AG08395 (cell line): ENCODE results near the gene RGR.

Experiments used
- DNase-seq: peaks from one replicate; pipeline ENCODE4 v3.0.0; 2012; ENCODE audit warnings: mixed read lengths, low spot score

The RGR gene

DNA sequence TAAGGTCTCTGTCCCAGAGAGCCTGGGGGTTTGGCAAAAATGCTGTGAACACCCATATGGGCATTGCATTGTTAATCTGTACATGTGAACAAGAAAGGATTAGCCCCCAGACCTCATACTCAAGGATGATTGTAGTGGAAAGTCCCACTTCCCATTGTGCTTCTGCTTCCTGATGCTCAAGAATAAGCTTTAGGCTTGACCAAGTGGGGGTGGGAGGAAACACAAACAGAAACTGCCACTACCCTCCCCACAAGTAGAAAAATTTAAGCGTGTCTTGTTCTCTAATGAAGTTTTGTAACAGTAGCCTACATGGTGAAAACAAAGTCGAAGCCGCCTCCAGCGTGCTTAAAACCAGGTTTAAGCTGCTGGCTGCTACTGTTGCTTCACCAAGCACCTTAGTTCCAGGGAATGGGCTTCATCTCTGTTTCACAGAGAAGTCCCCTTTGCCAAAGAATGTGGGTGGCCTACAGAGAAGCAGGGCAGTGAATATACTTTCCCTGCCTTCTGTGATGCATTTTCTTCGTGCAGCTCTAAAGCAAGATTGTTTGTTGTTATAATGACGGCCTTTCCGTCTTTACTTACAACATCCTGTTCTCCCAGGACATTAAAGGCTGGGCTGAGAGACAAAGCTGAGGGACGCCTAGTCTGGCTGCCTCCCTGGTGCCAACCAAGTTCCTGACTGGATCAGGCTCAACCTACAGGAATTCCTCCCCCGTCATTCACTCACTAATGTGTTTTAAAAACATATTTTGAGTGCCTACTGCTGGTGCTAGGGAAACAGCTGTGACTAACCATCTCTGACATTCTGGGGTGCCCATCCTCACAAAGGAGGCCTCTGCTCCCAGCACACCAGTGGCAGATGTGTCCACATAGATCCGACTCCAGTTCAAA lies 51.5 kb downstream of the RGR start:
- peak; percentile 41 for DNase-seq

DNA sequence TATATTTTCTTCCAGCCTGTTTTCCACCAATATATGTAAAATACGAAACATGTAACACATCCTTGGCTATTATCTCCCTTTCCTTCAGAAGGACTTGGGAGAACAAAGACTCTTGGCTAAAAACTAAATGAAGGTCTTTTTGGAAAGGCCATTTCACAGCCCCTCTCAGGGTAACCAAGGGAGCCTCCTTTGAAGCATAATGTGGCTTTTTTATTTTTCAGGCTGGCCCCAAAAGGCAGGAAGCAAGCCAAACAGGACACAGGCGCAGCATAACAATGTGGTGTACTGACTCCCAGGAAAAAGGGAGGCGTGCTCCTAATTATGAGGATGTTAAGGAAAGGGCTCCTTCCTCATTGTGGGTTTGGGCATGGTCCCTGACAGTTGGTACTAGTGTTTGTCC lies 53.2 kb downstream of the RGR start:
- DNase-seq, result no peak

DNA sequence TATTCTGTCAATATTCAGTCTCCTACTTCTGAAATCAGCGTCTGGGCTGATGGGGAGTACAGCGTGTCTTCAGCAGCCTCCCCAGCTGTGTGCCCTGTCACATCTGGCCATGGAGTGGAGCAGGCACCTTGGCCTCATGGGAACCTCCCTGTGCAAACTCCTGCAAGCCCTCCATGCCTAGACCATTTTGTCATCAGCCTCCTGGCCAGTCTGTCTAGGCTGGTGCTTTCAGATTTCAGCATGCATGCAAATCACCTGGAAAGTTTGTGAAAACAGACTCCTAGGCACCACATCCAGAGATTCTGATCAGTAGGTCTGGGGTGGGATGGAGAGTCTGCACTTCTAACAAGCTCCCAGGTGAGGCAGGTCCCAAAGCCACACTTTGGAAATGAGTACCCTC lies 57.4 kb downstream of the RGR start:
- no peak for DNase-seq

DNA sequence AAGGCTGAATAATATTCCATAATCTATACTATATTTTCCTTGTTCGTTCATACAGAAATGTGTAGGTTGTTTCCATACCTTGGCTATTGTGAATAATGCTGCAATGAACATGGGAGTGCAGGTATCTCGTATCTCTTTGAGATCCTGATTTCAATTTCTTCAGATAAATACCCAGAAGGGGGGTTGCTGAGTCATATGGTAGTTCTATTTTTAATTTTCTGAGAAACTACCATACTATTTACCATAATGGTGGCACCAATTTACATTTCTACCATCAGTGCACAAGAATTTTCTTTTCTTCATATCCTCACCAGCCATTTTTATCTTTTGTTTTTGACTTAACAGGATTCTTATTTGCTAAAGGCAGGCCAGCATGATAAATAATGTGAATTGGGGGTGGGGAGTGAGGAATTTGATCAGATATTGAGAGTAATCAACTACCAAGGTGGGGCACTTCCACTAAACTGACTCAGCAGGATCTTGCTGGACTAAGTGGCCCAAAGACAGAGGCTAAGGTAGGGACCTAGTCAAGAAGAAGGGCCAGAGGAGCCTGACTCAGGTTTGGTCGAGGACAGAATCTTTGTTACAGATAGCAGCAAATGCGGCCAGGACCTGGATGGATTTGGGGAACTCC lies 62.0 kb downstream of the RGR start:
- no peak for DNase-seq

DNA sequence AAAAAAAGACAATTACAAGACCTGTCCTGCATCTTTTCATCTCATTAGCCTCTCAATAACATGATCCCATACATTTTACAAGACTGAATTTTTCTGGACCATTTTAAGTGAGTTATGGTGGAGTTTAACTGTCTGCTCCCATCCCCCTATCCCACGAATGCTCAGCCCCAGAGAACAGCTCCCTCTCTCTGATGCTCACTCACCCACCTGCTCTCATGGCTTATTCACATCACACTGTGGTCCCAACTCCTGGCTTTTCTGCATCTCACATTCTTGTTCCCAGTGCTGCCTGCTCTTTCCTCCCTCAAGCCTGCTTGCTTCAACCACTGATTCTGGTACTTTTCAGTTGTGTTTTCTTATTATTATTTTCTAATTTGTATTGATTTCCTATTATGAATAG lies 63.2 kb downstream of the RGR start:
- DNase-seq, result no peak

DNA sequence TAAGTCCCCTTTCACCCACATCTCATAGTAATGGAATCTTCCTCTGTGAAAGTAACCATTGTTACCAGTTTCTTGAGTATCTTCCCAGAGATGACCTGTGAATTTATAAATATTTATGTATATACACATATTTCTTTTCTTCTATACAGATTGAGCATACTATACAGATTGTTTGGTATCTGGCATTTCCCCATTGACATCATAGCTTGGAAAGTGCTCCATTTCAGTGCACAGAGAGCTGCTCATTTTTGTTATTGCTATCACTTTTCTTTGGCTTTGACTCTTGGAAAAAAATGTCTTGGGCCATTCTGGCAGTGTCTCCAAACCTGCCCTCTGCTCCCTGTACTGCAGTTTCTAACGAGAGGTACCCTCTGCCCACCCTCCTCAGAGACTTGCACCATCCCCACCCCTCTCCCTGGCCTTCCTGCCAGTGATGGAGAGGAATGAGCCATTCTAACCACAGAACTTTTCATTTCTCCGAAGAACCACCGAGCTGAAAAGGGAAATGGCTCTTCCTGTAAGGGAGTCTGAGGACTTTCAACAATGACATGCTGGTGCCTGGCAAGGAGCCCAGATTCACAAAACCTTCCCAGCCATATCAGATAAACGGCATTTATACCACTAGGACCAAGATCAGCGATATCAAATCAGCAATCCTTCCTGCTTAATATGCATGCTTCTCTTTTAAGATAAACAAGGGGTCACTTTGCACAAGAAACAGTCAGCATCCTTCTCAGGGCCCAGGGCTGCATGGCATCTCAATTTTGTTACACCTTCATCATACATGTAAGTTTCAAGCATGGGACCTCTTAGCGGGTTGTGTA lies 63.8 kb downstream of the RGR start:
- DNase-seq, result no peak
